Tibial nerve (tissue), 4 donors: ENCODE results near the gene NLN.

ENCODE experiments used
- CTCF ChIP-seq, 5 experiments: fragments of 200-600 bp in 3 of 5; fragments of 450-650 bp in 2 of 5; sonication (generic) in 3 of 5; IDR thresholded peaks; one replicate each; pipeline ENCODE4 v1.5.1; 2016 to 2019; ENCODE audit warnings: antibody characterized with exemption in 5 of 5, mild to moderate bottlenecking in 3 of 5, moderate library complexity in 2 of 5
- EP300 ChIP-seq, 2 donors: sonication (generic); formaldehyde crosslinking; IDR thresholded peaks; one replicate each; pipeline ENCODE4 v1.6.1; 2017; ENCODE audit warnings: antibody characterized with exemption in 2 of 2, mild to moderate bottlenecking in 1 of 2
- POLR2A ChIP-seq, 2 donors: fragments of 450-650 bp; IDR thresholded peaks; one replicate each; pipeline ENCODE4 v1.6.1; 2017; ENCODE audit warnings: antibody characterized with exemption in 2 of 2, mild to moderate bottlenecking in 2 of 2, moderate library complexity in 2 of 2

GRCh38 chr5:65737842-65738241 lies 15.8 kb downstream of the NLN start:
- TF ChIP-seq CTCF (IDR thresholded peaks at IDR 0.05), result no peak
- no peak for TF ChIP-seq POLR2A (IDR thresholded peaks at IDR 0.05)
- TF ChIP-seq EP300 (IDR thresholded peaks at IDR 0.05), result no peak
